ENCODE results near the gene INPP5A. TPM values are rescaled to one million over a fixed set of nuclear protein-coding genes. Genes with fewer than 3 reads are reported as not detected.

The INPP5A gene
- total and polyA plus RNA-seq, 2 of the 13 experiments (the other 11 are each of a cell fraction or from before 2014, with no cell fraction given), result 17.5 to 37.9 TPM

DNA sequence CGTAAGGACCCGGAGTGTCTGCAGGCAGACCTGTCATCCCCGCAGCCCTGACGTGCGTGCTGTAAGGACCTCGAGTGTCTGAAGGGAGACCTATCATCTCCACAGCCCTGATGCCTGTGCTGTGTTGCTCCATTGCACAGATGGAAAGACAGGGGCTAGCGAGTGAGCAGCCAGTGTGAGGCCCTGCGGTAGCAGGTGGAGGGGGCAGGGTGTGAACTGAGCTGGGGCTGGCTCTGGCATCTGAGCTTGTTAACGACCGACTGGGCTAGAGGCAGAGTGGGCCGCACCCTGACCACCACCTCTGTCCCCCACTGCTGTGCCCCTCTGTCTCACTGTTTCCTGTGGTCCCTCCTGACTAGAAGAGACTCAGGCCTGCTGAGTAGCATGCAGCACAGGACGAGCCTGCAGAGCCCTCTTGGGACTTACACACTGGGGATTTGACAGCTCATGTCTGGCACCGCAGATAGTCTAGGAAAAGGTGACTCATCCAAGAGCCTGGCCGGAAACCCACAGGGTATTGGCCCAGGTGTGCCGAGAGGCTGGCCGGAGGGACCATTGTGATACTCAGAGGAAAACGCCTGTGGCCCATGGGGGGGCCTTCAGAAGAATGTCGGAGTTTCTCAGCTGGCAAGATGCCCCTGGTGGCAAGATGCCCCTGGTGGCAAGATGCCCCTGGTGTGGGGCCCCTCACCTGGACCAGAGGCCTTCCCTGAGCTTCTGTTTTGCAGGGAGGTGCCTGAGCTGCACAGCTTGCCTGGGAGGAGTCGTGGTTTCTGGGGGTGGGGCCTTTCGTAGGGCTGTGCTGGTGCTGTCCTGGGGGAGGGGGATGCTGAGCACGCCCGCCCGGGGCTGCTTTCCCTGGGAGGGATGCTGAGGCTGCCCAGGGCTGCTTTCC is 34.3 kb downstream of the INPP5A start:
- DNase-seq (ENCODE audit: low spot score) (peak; percentile 75), ATAC-seq (peak; percentile 86), FAIRE-seq (no peak)
- no peak overlapping the region for H3K9ac ChIP-seq (ENCODE audit: insufficient read depth, low read depth, low read length)
- no TSS peak for BruUV-seq (replicated peaks)
- H4K20me1 ChIP-seq (ENCODE audit: insufficient read depth, low read length), result peaks cover 24% of the 10 kb centered on the region; the same call in 1 of the 2 replicates
- H3K79me2 ChIP-seq (ENCODE audit: insufficient read depth, low read length), result peaks cover 3% of the 10 kb centered on the region
- in situ Hi-C loops (cut with HindIII; ENCODE audit: extremely low pct_ligation_motif_present, low pct_unique_long_range_greater_than_20kb), result no loop called here
- peaks cover 40% of the 10 kb centered on the region for H3K4me1 ChIP-seq (ENCODE audit: insufficient read depth, low read length)
- H3K36me3 ChIP-seq (replicated peaks in 1 of 2; ENCODE audit: control insufficient read depth in 1 of 2, insufficient read depth in 2 of 2, low read length in 2 of 2), result no peaks in the 10 kb centered on the region
- H3K4me3 ChIP-seq (replicated peaks in 1 of 3; ENCODE audit: insufficient read depth in 1 of 3, low read depth in 2 of 3, low read length in 3 of 3), result peak overlapping the region in 1 of 3 experiments; percentile 45; a peak in 1 of 6 replicates
- no peaks in the 10 kb centered on the region for H3K27me3 ChIP-seq (ENCODE audit: control insufficient read depth in 1 of 2, insufficient read depth in 2 of 2, low read length in 2 of 2)
- POLR2A ChIA-PET, result interaction anchor here (1.2 kb wide), 1 partner anchor 19 kb away, joined by 7 read pairs; no protein-coding TSS in a partner anchor
- no peak overlapping the region for H2AFZ ChIP-seq (ENCODE audit: low read length)
- CTCF ChIA-PET (ENCODE audit: low intra/inter-chr PET ratio, low total read pairs), result no interaction called here
- WGBS (ENCODE audit: low lambda C conversion rate), result 50% methylated on average over 11 of the region's 23 CpGs
- H3K9me3 ChIP-seq (ENCODE audit: low read length), result no peaks in the 10 kb centered on the region
- no peak overlapping the region for H3K27ac ChIP-seq (ENCODE audit: extremely low read length, insufficient read depth, low read length)
- peak overlapping the region; percentile 34; the same call in 1 of the 2 replicates for H3K4me2 ChIP-seq (ENCODE audit: low read depth, low read length)
- intact Hi-C loops (cut with micrococcal nuclease; ENCODE audit: unreplicated experiment), result loop anchor here (5.0 kb wide), 1 partner anchor 65 kb away; no protein-coding TSS in a partner anchor
- TF ChIP-seq REST (IDR thresholded peaks at IDR 0.05; ENCODE audit: borderline replicate concordance in 1 of 2, low read depth in 1 of 2, low read length in 2 of 2) (no peak), TBL1XR1 (IDR thresholded peaks at IDR 0.05; ENCODE audit: borderline replicate concordance, low read length, partially characterized antibody) (no peak), ZNF256 (CRISPR knock-in tag; conservative IDR thresholded peaks at IDR 0.05) (no peak), ZNF761 (CRISPR knock-in tag; conservative IDR thresholded peaks at IDR 0.05) (no peak), IRF2 (CRISPR knock-in tag; IDR thresholded peaks at IDR 0.05) (no peak), ZNF577 (CRISPR knock-in tag; IDR thresholded peaks at IDR 0.05; ENCODE audit: borderline replicate concordance, low read depth) (no peak), DMAP1 (CRISPR knock-in tag; IDR thresholded peaks at IDR 0.05) (no peak), ELF3 (CRISPR knock-in tag; IDR thresholded peaks at IDR 0.05) (no peak), ZNF564 (CRISPR knock-in tag; IDR thresholded peaks at IDR 0.05) (no peak), STAG1 (CRISPR knock-in tag; IDR thresholded peaks at IDR 0.05) (no peak), ZBTB2 (CRISPR knock-in tag; IDR thresholded peaks at IDR 0.05; ENCODE audit: low read depth) (no peak), HES4 (CRISPR knock-in tag; IDR thresholded peaks at IDR 0.05; ENCODE audit: borderline replicate concordance) (no peak), RNF2 (conservative IDR thresholded peaks at IDR 0.05; ENCODE audit: low read depth) (no peak), MYPOP (CRISPR knock-in tag; IDR thresholded peaks at IDR 0.05) (no peak), ELF1 (CRISPR knock-in tag; IDR thresholded peaks at IDR 0.05) (no peak), HNRNPL (IDR thresholded peaks at IDR 0.05; ENCODE audit: low read depth, low read length) (peak; percentile 79; the same call in 1 of the 2 replicates), CCDC6 (CRISPR knock-in tag; IDR thresholded peaks at IDR 0.05) (no peak), ZNF101 (CRISPR knock-in tag; IDR thresholded peaks at IDR 0.05; ENCODE audit: borderline replicate concordance, low read depth) (no peak), MTF2 (CRISPR knock-in tag; IDR thresholded peaks at IDR 0.05; ENCODE audit: borderline replicate concordance) (no peak)

Data from HepG2 (cell line).